Fibroblast of pulmonary artery (primary cell): Measurements from ENCODE around the gene GHRH.

Experiments used
- DNase-seq: peaks from one replicate; pipeline ENCODE4 v3.0.0-alpha.2; 2010; ENCODE audit warnings: low read depth
- H3K4me3 ChIP-seq: replicated peaks from 2 replicates; pipeline ENCODE4 v1.5.1; 2011; ENCODE audit warnings: low read depth, mild to moderate bottlenecking, control low read depth, low read length, moderate library complexity
- TF ChIP-seq, protein P1 (sequence below): IDR thresholded peaks from 2 replicates; pipeline ENCODE4 v1.5.1; 2011; ENCODE audit warnings: mild to moderate bottlenecking, control low read depth, low read length, inconsistent platforms; ENCODE audit errors: missing control alignments

The GHRH gene

DNA sequence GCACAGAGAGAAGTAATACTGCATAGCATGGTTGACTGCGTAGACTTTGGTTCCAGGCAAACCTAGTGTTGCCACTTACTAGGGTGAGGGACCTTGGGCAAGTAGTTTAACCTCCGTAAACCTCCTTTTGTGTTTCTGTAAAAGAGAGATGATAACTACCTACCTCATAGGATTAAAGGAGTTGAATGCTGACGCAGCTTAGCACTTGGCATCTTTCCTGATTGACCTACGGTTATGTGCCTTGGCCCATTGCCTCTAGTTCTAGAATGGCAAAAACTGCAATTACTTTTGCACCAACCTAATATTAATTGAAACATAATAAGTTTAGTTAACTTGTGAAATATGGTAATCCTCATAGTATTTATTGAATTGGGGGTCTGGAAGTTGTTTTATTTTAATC, 19.1 kb downstream of the GHRH start:
- no peak overlapping the region for H3K4me3 ChIP-seq
- DNase-seq = no peak
- TF ChIP-seq, protein P1, sequence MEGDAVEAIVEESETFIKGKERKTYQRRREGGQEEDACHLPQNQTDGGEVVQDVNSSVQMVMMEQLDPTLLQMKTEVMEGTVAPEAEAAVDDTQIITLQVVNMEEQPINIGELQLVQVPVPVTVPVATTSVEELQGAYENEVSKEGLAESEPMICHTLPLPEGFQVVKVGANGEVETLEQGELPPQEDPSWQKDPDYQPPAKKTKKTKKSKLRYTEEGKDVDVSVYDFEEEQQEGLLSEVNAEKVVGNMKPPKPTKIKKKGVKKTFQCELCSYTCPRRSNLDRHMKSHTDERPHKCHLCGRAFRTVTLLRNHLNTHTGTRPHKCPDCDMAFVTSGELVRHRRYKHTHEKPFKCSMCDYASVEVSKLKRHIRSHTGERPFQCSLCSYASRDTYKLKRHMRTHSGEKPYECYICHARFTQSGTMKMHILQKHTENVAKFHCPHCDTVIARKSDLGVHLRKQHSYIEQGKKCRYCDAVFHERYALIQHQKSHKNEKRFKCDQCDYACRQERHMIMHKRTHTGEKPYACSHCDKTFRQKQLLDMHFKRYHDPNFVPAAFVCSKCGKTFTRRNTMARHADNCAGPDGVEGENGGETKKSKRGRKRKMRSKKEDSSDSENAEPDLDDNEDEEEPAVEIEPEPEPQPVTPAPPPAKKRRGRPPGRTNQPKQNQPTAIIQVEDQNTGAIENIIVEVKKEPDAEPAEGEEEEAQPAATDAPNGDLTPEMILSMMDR = no peak

DNA sequence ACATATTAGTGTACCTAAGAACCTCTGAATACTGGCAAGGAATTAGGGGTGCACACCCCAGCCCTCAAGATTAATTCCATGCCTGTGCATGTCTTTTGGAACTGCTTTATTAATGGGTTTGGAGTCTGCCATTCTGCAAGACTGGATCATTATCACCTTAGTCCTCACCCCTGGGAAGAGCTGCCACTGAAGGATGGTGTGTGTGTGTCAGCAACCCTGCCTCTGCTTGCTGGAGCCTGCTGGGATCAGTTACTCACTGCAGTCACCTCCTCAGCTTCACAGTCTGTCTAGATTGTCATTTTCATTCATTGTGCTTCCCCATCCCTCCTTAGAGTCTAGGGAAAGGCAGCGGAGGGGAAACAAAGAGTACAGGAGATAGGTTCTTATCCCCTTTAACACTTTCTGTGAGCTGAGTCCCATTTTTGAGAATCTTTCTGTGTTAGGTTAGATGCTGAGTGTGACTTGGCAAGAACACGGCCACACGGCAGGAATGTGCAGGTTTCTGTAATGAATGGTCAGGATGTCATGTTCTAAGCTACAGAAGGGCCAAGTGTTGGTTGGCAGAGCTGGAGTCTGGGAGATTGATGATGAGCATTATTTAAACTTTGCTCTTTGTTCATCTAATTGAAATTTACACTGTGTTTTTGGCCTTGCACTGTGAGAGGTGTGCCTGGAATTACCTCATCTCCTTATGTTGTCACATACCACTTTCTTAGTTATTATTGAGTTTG, 21.1 kb downstream of the GHRH start:
- DNase-seq = no peak
- H3K4me3 ChIP-seq = no peak overlapping the region
- TF ChIP-seq, protein P1 = no peak

DNA sequence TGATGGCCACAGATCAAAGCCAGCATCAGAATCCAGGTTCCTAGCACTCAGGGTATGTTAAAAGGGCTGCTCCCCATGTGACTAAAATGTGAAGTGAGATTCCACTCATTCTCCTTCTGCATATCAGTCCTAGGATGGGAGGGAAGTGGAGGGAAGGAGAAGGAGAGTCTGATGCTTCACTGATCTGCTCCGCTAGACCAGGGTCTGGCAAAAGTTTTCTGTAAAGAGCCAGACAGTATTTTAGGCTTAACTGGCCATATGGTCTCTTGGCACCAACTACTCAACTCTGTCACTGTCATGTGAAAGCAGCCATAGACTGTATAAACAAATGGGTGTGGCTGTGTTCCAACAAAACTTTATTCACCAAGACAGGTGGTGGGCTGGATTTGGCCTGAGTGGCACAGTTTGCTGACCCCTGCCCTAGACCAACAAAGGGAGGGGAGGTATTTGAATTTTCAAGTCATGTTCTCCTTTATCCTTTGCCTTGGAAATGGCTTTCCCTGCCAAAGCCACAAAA, 22.6 kb downstream of the GHRH start:
- TF ChIP-seq, protein P1 = no peak
- H3K4me3 ChIP-seq = no peak overlapping the region
- peak; percentile 11 for DNase-seq

DNA sequence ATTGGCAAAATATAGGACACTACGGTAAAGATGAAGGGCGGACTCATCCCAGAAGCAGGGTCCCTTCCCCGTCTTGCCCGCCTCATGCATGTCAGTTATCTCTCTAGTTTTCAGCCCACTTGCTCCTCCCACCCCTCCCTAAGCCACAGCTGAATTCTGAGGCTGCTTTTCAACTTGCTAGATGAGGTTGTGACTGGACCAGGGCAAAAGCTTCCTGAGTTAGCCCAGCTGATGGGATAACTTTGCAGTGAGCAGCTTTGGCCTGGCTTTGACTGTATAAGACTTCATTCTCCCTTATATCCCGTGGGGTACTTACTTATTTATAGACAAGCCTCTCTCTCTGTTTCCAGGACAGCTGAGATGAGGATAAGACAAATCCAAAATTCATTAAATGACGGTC, 23.2 kb downstream of the GHRH start:
- no peak for DNase-seq
- no peak overlapping the region for H3K4me3 ChIP-seq
- TF ChIP-seq, protein P1 = no peak

DNA sequence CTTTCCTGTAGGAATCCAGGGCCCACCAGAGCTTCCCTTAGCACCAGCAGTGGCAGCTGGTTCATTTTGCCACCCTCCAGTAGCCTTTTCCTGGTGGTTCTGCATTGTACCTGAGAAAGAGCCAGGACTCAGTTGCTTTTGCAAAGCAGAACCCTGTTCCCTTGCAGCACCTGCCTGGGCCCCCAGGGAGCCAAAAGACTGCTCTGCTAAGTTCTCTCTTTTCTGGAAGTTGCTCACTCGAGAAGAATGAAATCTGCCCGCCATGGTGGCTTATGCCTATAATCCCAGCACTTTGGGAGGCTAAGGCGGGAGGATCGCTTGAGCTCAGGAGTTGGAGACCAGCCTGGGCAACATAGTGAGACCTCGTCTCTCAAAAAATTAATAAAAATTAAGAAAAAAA, 24.0 kb downstream of the GHRH start:
- TF ChIP-seq, protein P1 = no peak
- H3K4me3 ChIP-seq = no peak overlapping the region
- DNase-seq = no peak

DNA sequence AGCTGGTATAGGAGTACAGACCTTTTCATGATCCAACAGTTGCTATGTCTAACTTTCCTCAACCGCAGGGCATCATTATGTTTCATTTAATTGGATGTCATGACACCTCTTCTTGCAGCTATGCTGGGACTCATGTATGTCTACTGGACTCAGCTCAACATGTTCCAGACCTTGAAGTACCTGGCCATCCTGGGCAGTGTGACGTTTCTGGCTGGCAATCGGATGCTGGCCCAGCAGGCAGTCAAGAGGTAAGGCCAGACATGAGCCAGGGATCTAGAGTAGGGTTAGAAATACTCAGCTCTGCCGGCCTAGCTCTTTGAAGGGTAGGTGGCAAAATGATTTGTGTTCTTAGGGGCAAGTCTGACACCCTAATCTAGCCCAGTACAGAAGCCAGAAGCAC, 25.2 kb downstream of the GHRH start:
- TF ChIP-seq, protein P1 = no peak
- no peak for DNase-seq
- no peak overlapping the region for H3K4me3 ChIP-seq

DNA sequence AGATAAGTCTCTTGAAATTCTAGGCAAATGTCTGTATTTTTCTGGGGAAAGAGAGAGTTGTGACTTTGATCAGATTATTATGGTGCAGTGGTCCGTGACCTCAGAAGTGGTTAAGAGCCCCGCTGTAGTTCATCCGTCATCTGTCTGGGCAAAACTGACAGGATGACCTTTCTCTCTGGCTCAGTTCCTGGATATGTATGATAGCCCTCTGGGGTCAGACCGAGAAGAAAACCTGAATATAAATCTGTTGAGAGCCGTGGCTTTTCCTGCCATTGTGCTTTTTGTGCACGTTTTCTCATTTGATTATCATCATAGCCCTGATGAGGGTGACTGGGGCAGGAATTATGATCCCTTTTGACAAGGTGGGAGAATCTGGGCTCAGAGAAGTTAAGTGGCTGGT, 26.5 kb downstream of the GHRH start:
- DNase-seq = no peak
- TF ChIP-seq, protein P1 = no peak
- no peak overlapping the region for H3K4me3 ChIP-seq
